A549 (cell line): ENCODE data around the gene ELOVL5.

Experiments
- BCL3 ChIP-seq: fragments of >200 bp; sonication (Bioruptor Twin); formaldehyde crosslinking; IDR thresholded peaks from 3 replicates; pipeline ENCODE4 v1.6.1; 2016
- CEBPB ChIP-seq, 2 experiments: fragments of >200 bp in 1 of 2; sonication (Bioruptor Twin) in 1 of 2; formaldehyde crosslinking in 1 of 2; IDR thresholded peaks; 2 replicates each; pipeline ENCODE4 v1.6.1; 2012 to 2016
- CHD2 ChIP-seq: fragments of 150-350 bp; IDR thresholded peaks from 2 replicates; pipeline ENCODE4 v1.6.1; 2014; ENCODE audit warnings: low read length; ENCODE audit not compliant: partially characterized antibody
- CTCF ChIP-seq: fragments of >200 bp; sonication (Bioruptor Twin); formaldehyde crosslinking; IDR thresholded peaks from 3 replicates; pipeline ENCODE4 v1.5.1; 2016
- EP300 ChIP-seq, 2 experiments: fragments of >200 bp; sonication (Bioruptor Twin); formaldehyde crosslinking; IDR thresholded peaks; 2 replicates in 1 of 2; 3 replicates in 1 of 2; pipeline ENCODE4 v1.6.1; 2016 to 2017
- JUN ChIP-seq, 2 experiments: fragments of >200 bp; sonication (Bioruptor Twin); formaldehyde crosslinking; IDR thresholded peaks; 2 replicates in 1 of 2; 3 replicates in 1 of 2; pipeline ENCODE4 v1.6.1; 2016 to 2017
- MAX ChIP-seq: IDR thresholded peaks from 2 replicates; pipeline ENCODE4 v1.6.1; 2012
- MYC ChIP-seq: IDR thresholded peaks from 2 replicates; pipeline ENCODE4 v1.6.1; 2012; ENCODE audit warnings: mild to moderate bottlenecking, inconsistent platforms, low read length, improper control_type of control experiment, borderline replicate concordance
- NR3C1 ChIP-seq: fragments of >200 bp; sonication (Bioruptor Twin); formaldehyde crosslinking; IDR thresholded peaks from 3 replicates; pipeline ENCODE4 v1.6.1; 2017
- POLR2A ChIP-seq: IDR thresholded peaks from 2 replicates; pipeline ENCODE4 v1.6.1; 2012; ENCODE audit warnings: mild to moderate bottlenecking, low read length
- RAD21 ChIP-seq, 2 experiments: fragments of >200 bp in 1 of 2; sonication (Bioruptor Twin) in 1 of 2; formaldehyde crosslinking in 1 of 2; IDR thresholded peaks in 1 of 2; conservative IDR thresholded peaks in 1 of 2; 2 replicates in 1 of 2; 3 replicates in 1 of 2; pipeline ENCODE4 v1.6.1; 2012 to 2018; ENCODE audit warnings: inconsistent platforms in 1 of 2
- RCOR1 ChIP-seq: fragments of 150-350 bp; IDR thresholded peaks from 2 replicates; pipeline ENCODE4 v1.6.1; 2014; ENCODE audit warnings: antibody characterized with exemption, low read length, low read depth
- USF2 ChIP-seq: fragments of 450-650 bp; IDR thresholded peaks from 2 replicates; pipeline ENCODE4 v1.6.1; 2014; ENCODE audit warnings: antibody characterized with exemption

GRCh38 chr6:53301801-53302537 lies 46.8 kb downstream of the ELOVL5 start:
- TF ChIP-seq CEBPB (IDR thresholded peaks at IDR 0.05) (no peak), USF2 (no peak), POLR2A (no peak), RAD21 (conservative IDR thresholded peaks at IDR 0.05 in 1 of 2, IDR thresholded peaks at IDR 0.05 in 1 of 2) (no peak), CHD2 (no peak), JUN (IDR thresholded peaks at IDR 0.05) (no peak), NR3C1 (no peak), EP300 (IDR thresholded peaks at IDR 0.05) (no peak), CTCF (no peak), RCOR1 (no peak), BCL3 (no peak), MAX (no peak), MYC (no peak)
